Osteocyte (in vitro differentiated cells): ENCODE results near the gene ZNF273. TPM values are rescaled to one million over a fixed set of nuclear protein-coding genes. Genes with fewer than 3 reads are reported as not detected.
A peak's percentile ranks its signal among the peaks of the same experiment; 100 is the strongest.
"Not testable (repeated sequence)": the region's sequence is repeated elsewhere in the genome, so short reads cannot be mapped to it uniquely, and the experiment has no call there.

Experiments
- DNase-seq: peaks from one replicate; pipeline ENCODE4 v3.0.0; 2021; ENCODE audit warnings: mixed read lengths; ENCODE audit not compliant: unreplicated experiment; ENCODE audit errors: extremely low spot score
- H3K27ac Mint-ChIP-seq: one replicate; pipeline ENCODE4 v1.8.0; 2021; ENCODE audit warnings: mild to moderate bottlenecking, mixed read lengths; ENCODE audit not compliant: unreplicated experiment
- H3K27me3 Mint-ChIP-seq: one replicate; pipeline ENCODE4 v1.8.0; 2021; ENCODE audit warnings: mixed read lengths; ENCODE audit not compliant: unreplicated experiment
- H3K36me3 Mint-ChIP-seq: one replicate; pipeline ENCODE4 v1.8.0; 2021; ENCODE audit warnings: mixed read lengths; ENCODE audit not compliant: unreplicated experiment
- H3K4me1 Mint-ChIP-seq: one replicate; pipeline ENCODE4 v1.8.0; 2021; ENCODE audit warnings: mixed read lengths; ENCODE audit not compliant: unreplicated experiment
- H3K4me3 Mint-ChIP-seq: one replicate; pipeline ENCODE4 v1.8.0; 2021; ENCODE audit warnings: mild to moderate bottlenecking, moderate library complexity, mixed read lengths; ENCODE audit not compliant: unreplicated experiment
- H3K9me3 Mint-ChIP-seq: one replicate; pipeline ENCODE4 v1.8.0; 2021; ENCODE audit warnings: mixed read lengths; ENCODE audit not compliant: unreplicated experiment
- total RNA-seq: library from RNA; stranded (reverse); gene quantifications from 2 replicates; pipeline ENCODE4 v1.2.1, GENCODE V29; 2021
- TF ChIP-seq, protein P1 (sequence below): fragments of 200-600 bp; sonication (generic); IDR thresholded peaks from 2 replicates; pipeline ENCODE4 v1.5.0; 2021; ENCODE audit warnings: antibody characterized with exemption, mild to moderate bottlenecking, moderate library complexity

The ZNF273 gene
- total RNA-seq, 1 donor from 2014 or later = 1.8 TPM

DNA sequence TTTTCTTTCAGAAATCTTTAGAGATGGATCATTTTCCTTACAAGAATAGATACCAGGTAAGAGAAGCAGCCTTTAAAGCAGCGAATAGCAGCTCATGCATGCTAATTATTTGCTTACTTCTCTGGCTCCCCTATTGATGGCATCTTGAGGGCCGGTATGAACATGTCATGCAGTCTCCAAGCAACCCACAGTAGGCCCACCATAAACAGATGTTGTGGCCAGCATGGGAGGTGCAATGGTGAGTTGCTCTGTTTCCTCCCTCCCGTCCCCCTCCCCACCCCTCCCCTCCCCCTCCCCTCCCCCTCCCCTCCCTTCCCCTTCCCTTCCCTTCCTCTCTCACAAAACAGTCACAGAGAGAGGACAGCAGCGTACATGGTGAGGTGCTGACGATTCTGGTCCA is 9.7 kb upstream of the ZNF273 start:
- TF ChIP-seq, protein P1, sequence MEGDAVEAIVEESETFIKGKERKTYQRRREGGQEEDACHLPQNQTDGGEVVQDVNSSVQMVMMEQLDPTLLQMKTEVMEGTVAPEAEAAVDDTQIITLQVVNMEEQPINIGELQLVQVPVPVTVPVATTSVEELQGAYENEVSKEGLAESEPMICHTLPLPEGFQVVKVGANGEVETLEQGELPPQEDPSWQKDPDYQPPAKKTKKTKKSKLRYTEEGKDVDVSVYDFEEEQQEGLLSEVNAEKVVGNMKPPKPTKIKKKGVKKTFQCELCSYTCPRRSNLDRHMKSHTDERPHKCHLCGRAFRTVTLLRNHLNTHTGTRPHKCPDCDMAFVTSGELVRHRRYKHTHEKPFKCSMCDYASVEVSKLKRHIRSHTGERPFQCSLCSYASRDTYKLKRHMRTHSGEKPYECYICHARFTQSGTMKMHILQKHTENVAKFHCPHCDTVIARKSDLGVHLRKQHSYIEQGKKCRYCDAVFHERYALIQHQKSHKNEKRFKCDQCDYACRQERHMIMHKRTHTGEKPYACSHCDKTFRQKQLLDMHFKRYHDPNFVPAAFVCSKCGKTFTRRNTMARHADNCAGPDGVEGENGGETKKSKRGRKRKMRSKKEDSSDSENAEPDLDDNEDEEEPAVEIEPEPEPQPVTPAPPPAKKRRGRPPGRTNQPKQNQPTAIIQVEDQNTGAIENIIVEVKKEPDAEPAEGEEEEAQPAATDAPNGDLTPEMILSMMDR = no peak

DNA sequence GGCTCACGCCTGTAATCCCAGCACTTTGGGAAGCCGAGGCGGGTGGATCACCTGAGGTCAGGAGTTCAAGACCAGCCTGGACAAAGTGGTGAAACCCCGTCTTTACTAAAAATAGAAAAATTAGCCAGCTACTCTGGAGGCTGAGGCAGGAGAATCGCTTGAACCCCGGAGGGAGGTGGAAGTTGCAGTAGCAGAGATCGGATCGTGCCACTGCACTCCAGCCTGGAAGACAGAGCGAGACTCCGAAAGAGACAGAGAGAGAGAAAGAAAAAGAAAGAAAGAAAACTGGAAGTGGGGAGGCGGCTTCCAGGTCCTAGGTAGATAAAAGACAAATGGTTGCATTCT is 640 bp upstream of the ZNF273 start:
- H3K36me3 Mint-ChIP-seq, H3K27me3 Mint-ChIP-seq, H3K4me3 Mint-ChIP-seq, DNase-seq, H3K9me3 Mint-ChIP-seq, H3K27ac Mint-ChIP-seq: not testable (repeated sequence)
- H3K4me1 Mint-ChIP-seq = peaks cover 33% of the 10 kb centered on the region

More for the DNA sequence above, 9.7 kb upstream of the ZNF273 start:
- no peaks in the 10 kb centered on the region for H3K9me3 Mint-ChIP-seq
- H3K4me1 Mint-ChIP-seq = peaks cover 5% of the 10 kb centered on the region
- H3K36me3 Mint-ChIP-seq = no peaks in the 10 kb centered on the region
- H3K27me3 Mint-ChIP-seq = peaks cover 27% of the 10 kb centered on the region
- no peak overlapping the region for H3K4me3 Mint-ChIP-seq
- H3K27ac Mint-ChIP-seq = no peak overlapping the region
- DNase-seq = no peak

DNA sequence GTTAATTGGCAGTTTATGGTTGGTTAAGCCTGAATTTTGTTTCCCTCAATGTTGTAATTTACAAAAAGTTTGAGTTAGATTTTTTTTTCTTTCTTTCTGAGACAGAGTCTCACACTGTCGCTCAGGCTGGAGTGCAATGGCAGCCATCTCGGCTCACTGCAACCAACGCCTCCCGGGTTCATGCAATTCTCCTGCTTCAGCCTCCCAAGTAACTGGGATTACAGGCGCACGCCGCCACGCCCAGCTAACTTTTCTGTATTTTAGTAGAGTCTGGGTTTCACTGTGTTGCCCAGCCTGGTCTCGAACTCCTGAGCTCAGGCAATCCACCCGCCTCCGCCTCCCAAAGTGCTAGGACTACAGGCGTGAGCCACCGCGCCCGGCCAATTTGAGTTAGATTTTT is 935 bp downstream of the ZNF273 start:
- H3K36me3 Mint-ChIP-seq = no peaks in the 10 kb centered on the region
- peak overlapping the region; percentile 96 for H3K4me3 Mint-ChIP-seq
- no peak for DNase-seq
- peaks cover 45% of the 10 kb centered on the region for H3K4me1 Mint-ChIP-seq
- no peaks in the 10 kb centered on the region for H3K27me3 Mint-ChIP-seq
- H3K9me3 Mint-ChIP-seq = no peaks in the 10 kb centered on the region
- TF ChIP-seq, protein P1 = no peak
- H3K27ac Mint-ChIP-seq = peak overlapping the region; percentile 98

DNA sequence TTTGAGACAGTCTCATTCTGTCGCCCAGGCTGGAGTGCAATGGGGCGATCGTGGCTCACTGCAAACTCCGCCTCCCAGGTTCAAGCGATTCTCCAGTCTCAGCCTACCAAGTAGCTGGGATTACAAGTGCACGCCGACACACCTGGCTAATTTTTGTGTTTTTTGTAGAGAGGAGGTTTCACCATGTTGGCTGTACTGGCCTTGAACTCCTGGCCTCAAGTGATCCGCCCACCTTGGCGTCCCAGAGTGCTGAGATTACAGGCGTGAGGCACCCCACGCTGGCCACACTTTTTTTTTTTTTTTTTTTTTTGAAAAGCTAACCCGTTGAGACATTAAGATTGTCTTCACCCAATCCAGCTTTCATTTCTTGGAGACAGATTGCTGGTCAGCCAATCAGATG is 2.1 kb downstream of the ZNF273 start:
- TF ChIP-seq, protein P1 = no peak
- H3K4me3 Mint-ChIP-seq = no peak overlapping the region
- no peak for DNase-seq
- H3K27me3 Mint-ChIP-seq = no peaks in the 10 kb centered on the region
- H3K27ac Mint-ChIP-seq = no peak overlapping the region
- H3K9me3 Mint-ChIP-seq = peaks cover 4% of the 10 kb centered on the region
- H3K36me3 Mint-ChIP-seq = peaks cover 2% of the 10 kb centered on the region
- H3K4me1 Mint-ChIP-seq = peaks cover 45% of the 10 kb centered on the region

DNA sequence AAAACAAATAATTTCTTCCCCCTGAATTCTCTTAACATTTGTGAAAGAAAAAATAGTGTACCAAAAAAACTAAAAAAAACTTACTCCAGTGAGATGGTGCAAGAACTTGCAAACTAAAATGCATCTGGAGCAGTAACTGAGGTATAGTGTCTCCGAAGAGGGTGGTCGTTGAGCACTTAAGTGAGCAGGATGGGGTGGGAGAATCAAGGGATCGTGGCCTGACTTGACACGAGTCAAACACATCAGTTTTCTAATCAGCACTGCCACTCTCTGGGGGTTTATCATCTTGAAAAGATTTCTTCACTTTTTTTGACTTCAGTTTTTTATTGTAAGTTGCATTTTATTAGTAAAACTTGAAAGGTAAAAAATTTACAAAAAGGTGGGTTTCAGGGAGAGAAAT is 2.5 kb downstream of the ZNF273 start:
- no peaks in the 10 kb centered on the region for H3K27me3 Mint-ChIP-seq
- no peak overlapping the region for H3K4me3 Mint-ChIP-seq
- H3K27ac Mint-ChIP-seq = no peak overlapping the region
- TF ChIP-seq, protein P1 = no peak
- H3K4me1 Mint-ChIP-seq = peaks cover 45% of the 10 kb centered on the region
- no peak for DNase-seq
- peaks cover 6% of the 10 kb centered on the region for H3K9me3 Mint-ChIP-seq
- peaks cover 2% of the 10 kb centered on the region for H3K36me3 Mint-ChIP-seq
